ENCODE data around the gene PAX9.

DNA sequence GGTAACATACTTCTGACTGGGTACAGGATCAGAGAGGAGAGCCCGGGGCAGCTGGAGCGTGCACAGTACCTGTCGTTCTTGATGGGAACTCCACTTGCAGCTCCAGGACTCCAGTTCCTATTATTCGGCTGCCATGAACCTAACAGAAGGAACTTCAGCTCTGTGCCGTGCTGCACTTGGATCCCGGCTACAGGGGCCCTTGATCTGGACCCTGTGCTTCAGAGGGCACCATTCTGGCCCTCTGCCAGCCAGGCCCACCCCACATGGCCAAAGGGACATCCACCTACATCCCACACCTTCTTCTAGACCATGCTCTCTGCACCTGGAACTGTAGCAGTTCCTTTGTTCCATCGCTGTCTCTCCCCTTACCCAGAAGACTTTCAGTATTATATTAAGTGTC, 58.2 kb downstream of the PAX9 start:
- TF ChIP-seq FOXA1 (IDR thresholded peaks at IDR 0.05) (no peak), SUZ12 (IDR thresholded peaks at IDR 0.05) (no peak), FOXM1 (IDR thresholded peaks at IDR 0.05; ENCODE audit: borderline replicate concordance) (no peak)

Measured in HEK293T (cell line).